Testis (tissue), 2 donors: ENCODE results near the gene ARHGAP32.

Experiments used
- CTCF ChIP-seq, 3 experiments: fragments of 450-650 bp in 2 of 3; fragments of 200-600 bp in 1 of 3; sonication (generic) in 1 of 3; IDR thresholded peaks; one replicate each; pipeline ENCODE4 v1.5.1; 2016 to 2019; ENCODE audit warnings: antibody characterized with exemption in 3 of 3, mild to moderate bottlenecking in 2 of 3, moderate library complexity in 1 of 3
- POLR2A ChIP-seq: fragments of 450-650 bp; IDR thresholded peaks from one replicate; pipeline ENCODE4 v1.6.1; 2017; ENCODE audit warnings: antibody characterized with exemption, mild to moderate bottlenecking, moderate library complexity

GRCh38 chr11:129023968-129024676, 168.0 kb downstream of the ARHGAP32 start:
- TF ChIP-seq POLR2A (no peak), CTCF (IDR thresholded peaks at IDR 0.05) (no peak)
